HG03571 (cell line): ENCODE results near the gene DAAM1.

Source experiments
- ATAC-seq: cut with Tn5 transposase; IDR thresholded peaks from one replicate; pipeline ENCODE4 v1.9.1; 2021; ENCODE audit not compliant: unreplicated experiment

The DAAM1 gene

GRCh38 chr14:59215757-59216156, 27.3 kb downstream of the DAAM1 start:
- ATAC-seq = no peak

GRCh38 chr14:59217011-59217410, 28.5 kb downstream of the DAAM1 start:
- no peak for ATAC-seq

- ATAC-seq = no peak
Measured at GRCh38 chr14:59221568-59221967, 33.1 kb downstream of the DAAM1 start.

GRCh38 chr14:59224341-59224740, 35.9 kb downstream of the DAAM1 start:
- no peak for ATAC-seq

GRCh38 chr14:59225281-59225680, 36.8 kb downstream of the DAAM1 start:
- no peak for ATAC-seq

GRCh38 chr14:59228421-59228820, 40.0 kb downstream of the DAAM1 start:
- ATAC-seq = no peak

- no peak for ATAC-seq
Measured at GRCh38 chr14:59229653-59230406, 41.4 kb downstream of the DAAM1 start.

- ATAC-seq = no peak
Measured at GRCh38 chr14:59236195-59236594, 47.7 kb downstream of the DAAM1 start.

GRCh38 chr14:59238216-59238615, 49.7 kb downstream of the DAAM1 start:
- ATAC-seq = no peak

GRCh38 chr14:59239022-59239421, 50.6 kb downstream of the DAAM1 start:
- no peak for ATAC-seq

GRCh38 chr14:59240356-59240755, 51.9 kb downstream of the DAAM1 start:
- peak; percentile 82 for ATAC-seq

GRCh38 chr14:59241121-59241520, 52.7 kb downstream of the DAAM1 start:
- no peak for ATAC-seq

- no peak for ATAC-seq
Measured at GRCh38 chr14:59243174-59243573, 54.7 kb downstream of the DAAM1 start.

- no peak for ATAC-seq
Measured at GRCh38 chr14:59244581-59244980, 56.1 kb downstream of the DAAM1 start.

- ATAC-seq = peak; percentile 89
Measured at GRCh38 chr14:59245809-59246295, 57.4 kb downstream of the DAAM1 start.

- ATAC-seq = no peak
Measured at GRCh38 chr14:59246566-59246965, 58.1 kb downstream of the DAAM1 start.

- ATAC-seq = no peak
Measured at GRCh38 chr14:59247801-59248584, 59.5 kb downstream of the DAAM1 start.

- no peak for ATAC-seq
Measured at GRCh38 chr14:59249029-59249428, 60.6 kb downstream of the DAAM1 start.

- no peak for ATAC-seq
Measured at GRCh38 chr14:59251811-59252771, 63.6 kb downstream of the DAAM1 start.

- ATAC-seq = no peak
Measured at GRCh38 chr14:59252772-59253500, 64.5 kb downstream of the DAAM1 start.
